ENCODE data around the gene MAPK11. TPM values are rescaled to one million over a fixed set of nuclear protein-coding genes. Genes with fewer than 3 reads are reported as not detected.

Gene MAPK11
- total RNA-seq, 1 experiment from 2014 or later: 19.3 TPM

- H3K4me2 ChIP-seq (ENCODE audit: low read length): no peak overlapping the region
- no peak for ATAC-seq
- H3K79me2 ChIP-seq (ENCODE audit: insufficient read depth, low read length): peaks cover 14% of the 10 kb centered on the region; the same call in 1 of the 2 replicates
- H3K9ac ChIP-seq (ENCODE audit: low read length): no peak overlapping the region
- H3K4me1 ChIP-seq (ENCODE audit: control insufficient read depth in 1 of 2, insufficient read depth in 2 of 2, low read length in 2 of 2): peaks cover 12 to 33% of the 10 kb centered on the region in 2 experiments
- intact Hi-C loops (cut with micrococcal nuclease): no loop called here
- no TSS peak for BruUV-seq (replicated peaks)
- DNase-seq (ENCODE audit: low read depth, low spot score): no peak
- ChIA-PET CTCF (no interaction called here), POLR2A (no interaction called here), RAD21 (ENCODE audit: low non-redundant PET in 1 of 2, low total read pairs in 2 of 2, uncharacterized antibody in 2 of 2, unreplicated experiment in 2 of 2) (no interaction called here)
- TF ChIP-seq EZH2 (IDR thresholded peaks at IDR 0.05) (no peak), ELF1 (IDR thresholded peaks at IDR 0.05; ENCODE audit: borderline replicate concordance, low read depth) (no peak), ATF3 (IDR thresholded peaks at IDR 0.05) (no peak), SRF (IDR thresholded peaks at IDR 0.05; ENCODE audit: low read depth) (no peak)
- no peaks in the 10 kb centered on the region for H4K20me1 ChIP-seq (ENCODE audit: insufficient read depth)
- peaks cover 29 to 73% of the 10 kb centered on the region in 2 experiments for H3K36me3 ChIP-seq (ENCODE audit: control insufficient read depth in 1 of 2, insufficient read depth in 2 of 2, low read length in 2 of 2)
- H3K4me3 ChIP-seq (replicated peaks in 1 of 2; ENCODE audit: low read depth in 1 of 2, low read length in 2 of 2): no peak overlapping the region
- H3K27me3 ChIP-seq (ENCODE audit: insufficient read depth, low read length): no peaks in the 10 kb centered on the region
- no peaks in the 10 kb centered on the region for H3K9me2 ChIP-seq (ENCODE audit: insufficient read depth)
- no peak overlapping the region for H2AFZ ChIP-seq (ENCODE audit: low read depth, low read length, poor library complexity, severe bottlenecking)
- H3K9me3 ChIP-seq (ENCODE audit: control insufficient read depth in 1 of 2, insufficient read depth in 1 of 2, low read depth in 1 of 2, low read length in 2 of 2): peaks cover 4 to 11% of the 10 kb centered on the region in 2 experiments; a peak in 2 of 4 replicates
- no peak overlapping the region; the same call in 1 of the 2 replicates for H3K27ac ChIP-seq (ENCODE audit: low read depth, low read length)
Observed at GRCh38 chr22:50277761-50278160, 7.6 kb upstream of the MAPK11 start.

GRCh38 chr22:50276143-50276542 lies 6.0 kb upstream of the MAPK11 start:
- POLR2A ChIA-PET: no interaction called here
- DNase-seq (ENCODE audit: low read depth, low spot score): no peak
- ATAC-seq: peak; percentile 38

More at GRCh38 chr22:50276143-50276542, 6.0 kb upstream of the MAPK11 start:
- H3K9me2 ChIP-seq (ENCODE audit: insufficient read depth): no peaks in the 10 kb centered on the region
- CTCF ChIA-PET: interaction anchor here (1.1 to 1.5 kb wide), 4 partner anchors 18 to 222 kb away, joined by 3 read pairs; no protein-coding TSS in a partner anchor
- H3K27ac ChIP-seq (ENCODE audit: low read depth, low read length): peak overlapping the region; percentile 22; the same call in 1 of the 2 replicates
- H3K27me3 ChIP-seq (ENCODE audit: insufficient read depth, low read length): no peaks in the 10 kb centered on the region
- no peak overlapping the region for H2AFZ ChIP-seq (ENCODE audit: low read depth, low read length, poor library complexity, severe bottlenecking)
- intact Hi-C loops (cut with micrococcal nuclease): no loop called here
- H3K4me1 ChIP-seq (ENCODE audit: control insufficient read depth in 1 of 2, insufficient read depth in 2 of 2, low read length in 2 of 2): peaks cover 7 to 31% of the 10 kb centered on the region in 2 experiments
- H3K36me3 ChIP-seq (ENCODE audit: control insufficient read depth in 1 of 2, insufficient read depth in 2 of 2, low read length in 2 of 2): peaks cover 22 to 61% of the 10 kb centered on the region in 2 experiments
- BruUV-seq (replicated peaks): no TSS peak
- H3K9ac ChIP-seq (ENCODE audit: low read length): no peak overlapping the region
- no peak overlapping the region for H3K4me2 ChIP-seq (ENCODE audit: low read length)
- RAD21 ChIA-PET (ENCODE audit: low non-redundant PET in 1 of 2, low total read pairs in 2 of 2, uncharacterized antibody in 2 of 2, unreplicated experiment in 2 of 2): interaction anchor here in 1 of 2 experiments (0.6 kb wide), 1 partner anchor 25 kb away, joined by 3 read pairs; no protein-coding TSS in a partner anchor
- H3K4me3 ChIP-seq (replicated peaks in 1 of 2; ENCODE audit: low read depth in 1 of 2, low read length in 2 of 2): no peak overlapping the region
- H4K20me1 ChIP-seq (ENCODE audit: insufficient read depth): no peaks in the 10 kb centered on the region
- H3K79me2 ChIP-seq (ENCODE audit: insufficient read depth, low read length): peaks cover 4% of the 10 kb centered on the region; the same call in 1 of the 2 replicates
- H3K9me3 ChIP-seq (ENCODE audit: control insufficient read depth in 1 of 2, insufficient read depth in 1 of 2, low read depth in 1 of 2, low read length in 2 of 2): peaks cover 4 to 11% of the 10 kb centered on the region in 2 experiments; a peak in 2 of 4 replicates
- TF ChIP-seq FOSL1 (IDR thresholded peaks at IDR 0.05; ENCODE audit: low read depth): no peak
- no peak for TF ChIP-seq EZH2phosphoT487 (IDR thresholded peaks at IDR 0.05; ENCODE audit: borderline replicate concordance)
- peak in 2 of 3 experiments; percentile 63 to 98 for TF ChIP-seq CTCF (IDR thresholded peaks at IDR 0.05 in 2 of 3, conservative IDR thresholded peaks at IDR 0.05 in 1 of 3; ENCODE audit: borderline replicate concordance in 1 of 3, insufficient read depth in 1 of 3, low read depth in 2 of 3, low read length in 2 of 3)
- TF ChIP-seq RAD21 (IDR thresholded peaks at IDR 0.05; ENCODE audit: low read depth): peak; percentile 35
- no peak for TF ChIP-seq ATF3 (IDR thresholded peaks at IDR 0.05)
